ENCODE data around the gene MARCHF6.

Gene MARCHF6

GRCh38 chr5:10330511-10331230 lies 22.8 kb upstream of the MARCHF6 start:
- in situ Hi-C loops (cut with MboI; ENCODE audit: low sequenced_read_pairs, unreplicated experiment), result no loop called here
- no peak for DNase-seq (ENCODE audit: low spot score)
- no peak for TF ChIP-seq CTCF (IDR thresholded peaks at IDR 0.05; ENCODE audit: borderline replicate concordance, control extremely low read depth, extremely low read depth, insufficient read depth, missing control alignments)

GRCh38 chr5:10331341-10331796 lies 22.1 kb upstream of the MARCHF6 start:
- in situ Hi-C loops (cut with MboI; ENCODE audit: low sequenced_read_pairs, unreplicated experiment), result no loop called here
- TF ChIP-seq CTCF (IDR thresholded peaks at IDR 0.05; ENCODE audit: borderline replicate concordance, control extremely low read depth, extremely low read depth, insufficient read depth, missing control alignments), result no peak
- no peak for DNase-seq (ENCODE audit: low spot score)

GRCh38 chr5:10332301-10332700 lies 21.2 kb upstream of the MARCHF6 start:
- in situ Hi-C loops (cut with MboI; ENCODE audit: low sequenced_read_pairs, unreplicated experiment), result no loop called here
- no peak for TF ChIP-seq CTCF (IDR thresholded peaks at IDR 0.05; ENCODE audit: borderline replicate concordance, control extremely low read depth, extremely low read depth, insufficient read depth, missing control alignments)

GRCh38 chr5:10333154-10334006 lies 20.1 kb upstream of the MARCHF6 start:
- peak; percentile 9 for TF ChIP-seq CTCF (IDR thresholded peaks at IDR 0.05; ENCODE audit: borderline replicate concordance, control extremely low read depth, extremely low read depth, insufficient read depth, missing control alignments)
- in situ Hi-C loops (cut with MboI; ENCODE audit: low sequenced_read_pairs, unreplicated experiment), result no loop called here
- peak; percentile 74 for DNase-seq (ENCODE audit: low spot score)

More at GRCh38 chr5:10332301-10332700, 21.2 kb upstream of the MARCHF6 start:
- DNase-seq (ENCODE audit: low spot score), result no peak

- TF ChIP-seq CTCF (IDR thresholded peaks at IDR 0.05; ENCODE audit: borderline replicate concordance, control extremely low read depth, extremely low read depth, insufficient read depth, missing control alignments), result no peak
- no peak for DNase-seq (ENCODE audit: low spot score)
- in situ Hi-C loops (cut with MboI; ENCODE audit: low sequenced_read_pairs, unreplicated experiment), result no loop called here
Measured at GRCh38 chr5:10334831-10335230, 18.7 kb upstream of the MARCHF6 start.

- DNase-seq (ENCODE audit: low spot score), result no peak
- in situ Hi-C loops (cut with MboI; ENCODE audit: low sequenced_read_pairs, unreplicated experiment), result no loop called here
- TF ChIP-seq CTCF (IDR thresholded peaks at IDR 0.05; ENCODE audit: borderline replicate concordance, control extremely low read depth, extremely low read depth, insufficient read depth, missing control alignments), result no peak
Measured at GRCh38 chr5:10335711-10336470, 17.6 kb upstream of the MARCHF6 start.

Data from GM13976 (cell line).